Gastroesophageal sphincter (tissue), 4 donors: Measurements from ENCODE around the gene DRGX. TPM values are rescaled to one million over a fixed set of nuclear protein-coding genes. Genes with fewer than 3 reads are reported as not detected.

Source experiments
- ATAC-seq: fragments of 150-250 bp; one replicate; pipeline ENCODE4 v1.9.1; 2016; ENCODE audit warnings: mild to moderate bottlenecking, moderate library complexity
- H3K27ac ChIP-seq, 4 donors: fragments of 200-600 bp; sonication (generic) in 3 of 4; 1 replicate in 3 of 4; 2 replicates in 1 of 4; pipeline ENCODE4 v1.5.1; 2016 to 2019
- H3K27me3 ChIP-seq: fragments of 200-600 bp; sonication (generic); one replicate; pipeline ENCODE4 v1.5.1; 2019
- H3K36me3 ChIP-seq, 2 donors: fragments of 200-600 bp; sonication (generic); one replicate each; pipeline ENCODE4 v1.5.1; 2019; ENCODE audit warnings: control low read depth in 1 of 2
- H3K4me1 ChIP-seq, 3 donors: fragments of 200-600 bp; sonication (generic); 1 replicate in 2 of 3; 2 replicates in 1 of 3; pipeline ENCODE4 v1.5.1; 2016 to 2019; ENCODE audit warnings: control low read depth in 2 of 3
- H3K4me3 ChIP-seq, 2 donors: fragments of 200-600 bp; sonication (generic); one replicate each; pipeline ENCODE4 v1.5.1; 2019; ENCODE audit warnings: mild to moderate bottlenecking in 1 of 2, moderate library complexity in 1 of 2
- H3K9me3 ChIP-seq, 3 donors: fragments of 200-600 bp; sonication (generic); one replicate each; pipeline ENCODE4 v1.5.1; 2017 to 2019; ENCODE audit warnings: control low read depth in 2 of 3
- CTCF ChIP-seq, 4 experiments: fragments of 200-600 bp in 2 of 4; fragments of 450-650 bp in 2 of 4; sonication (generic) in 1 of 4; IDR thresholded peaks; one replicate each; pipeline ENCODE4 v1.5.1; 2017 to 2019; ENCODE audit warnings: antibody characterized with exemption in 4 of 4, mild to moderate bottlenecking in 2 of 4, moderate library complexity in 2 of 4
- EP300 ChIP-seq: sonication (generic); formaldehyde crosslinking; IDR thresholded peaks from one replicate; pipeline ENCODE4 v1.6.1; 2017; ENCODE audit warnings: antibody characterized with exemption, mild to moderate bottlenecking
- POLR2A ChIP-seq, 2 donors: fragments of 450-650 bp; IDR thresholded peaks; one replicate each; pipeline ENCODE4 v1.6.1; 2017; ENCODE audit warnings: antibody characterized with exemption in 2 of 2, mild to moderate bottlenecking in 2 of 2, moderate library complexity in 1 of 2
- POLR2AphosphoS5 ChIP-seq: sonication (generic); formaldehyde crosslinking; IDR thresholded peaks from one replicate; pipeline ENCODE4 v1.6.1; 2017; ENCODE audit warnings: antibody characterized with exemption
- WGBS, 2 donors: methylation state at CpG; one replicate each; pipeline ENCODE4 v1.1.5; 2018; ENCODE audit warnings: low coverage in 1 of 2; 5-methylcytosine and 5-hydroxymethylcytosine counted together
- total RNA-seq, 4 donors: library from RNA; depleted of rRNA; stranded (reverse); fragments of >200 nt; gene quantifications; one replicate each; pipeline ENCODE4 v1.1.0, GENCODE V29; 2016

The DRGX gene
- total RNA-seq, 4 donors from 2014 or later = not detected

DNA sequence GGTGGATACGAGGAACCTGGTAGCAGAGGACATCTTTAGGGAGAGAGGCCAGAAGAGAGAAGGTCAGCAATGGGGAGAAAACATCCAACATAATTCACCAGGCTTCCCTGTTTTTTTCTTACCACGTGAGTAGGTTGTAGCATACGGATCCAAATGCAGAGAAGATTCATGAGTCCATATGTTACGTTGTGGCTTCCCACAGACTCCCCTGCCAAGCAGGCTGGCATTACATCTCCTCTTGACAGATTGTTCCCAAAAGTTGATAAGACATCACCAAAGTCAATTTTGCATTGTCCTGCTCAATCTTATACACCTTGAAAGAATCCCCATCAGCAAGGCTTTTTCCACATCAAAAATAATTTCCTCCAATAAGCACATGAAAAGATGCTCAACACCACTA, 39.7 kb downstream of the DRGX start:
- Histone ChIP-seq H3K4me3 (no peak overlapping the region), H3K27me3 (peaks cover 11% of the 10 kb centered on the region), H3K36me3 (no peaks in the 10 kb centered on the region), H3K4me1 (no peaks in the 10 kb centered on the region), H3K9me3 (peaks cover 0 to 14% (median 0%) of the 10 kb centered on the region in 3 donors), H3K27ac (no peak overlapping the region)
- ATAC-seq = no peak
- 81 to 85% methylated on average over 4 of the region's 4 CpGs for WGBS, 2 donors
- TF ChIP-seq CTCF (IDR thresholded peaks at IDR 0.05) = no peak
- TF ChIP-seq POLR2AphosphoS5 = no peak
- TF ChIP-seq EP300 = no peak
- no peak for TF ChIP-seq POLR2A (IDR thresholded peaks at IDR 0.05)

GRCh38 chr10:49355221-49355620, 40.7 kb downstream of the DRGX start:
- Histone ChIP-seq H3K9me3 (peaks cover 0 to 24% (median 0%) of the 10 kb centered on the region in 3 donors), H3K27me3 (peaks cover 13% of the 10 kb centered on the region), H3K4me3 (no peak overlapping the region), H3K4me1 (no peaks in the 10 kb centered on the region), H3K27ac (no peak overlapping the region), H3K36me3 (no peaks in the 10 kb centered on the region)
- ATAC-seq = no peak
- WGBS, 2 donors = 76 to 90% methylated on average over 2 to 3 of the region's 3 CpGs
- TF ChIP-seq POLR2A (IDR thresholded peaks at IDR 0.05) = no peak

- no peaks in the 10 kb centered on the region for H3K36me3 ChIP-seq
- peaks cover 11% of the 10 kb centered on the region for H3K27me3 ChIP-seq
- no peak for ATAC-seq
- no peak overlapping the region for H3K27ac ChIP-seq
- no peak for TF ChIP-seq EP300
- TF ChIP-seq CTCF (IDR thresholded peaks at IDR 0.05) = no peak
- TF ChIP-seq POLR2AphosphoS5 = no peak
- TF ChIP-seq POLR2A (IDR thresholded peaks at IDR 0.05) = no peak
- peaks cover 0 to 30% (median 0%) of the 10 kb centered on the region in 3 donors for H3K9me3 ChIP-seq
- no peak overlapping the region for H3K4me3 ChIP-seq
- H3K4me1 ChIP-seq = no peaks in the 10 kb centered on the region
- WGBS, 2 donors = no CpG with 5 or more reads among the region's 3 CpGs
Measured at GRCh38 chr10:49354593-49354992, 41.3 kb downstream of the DRGX start.

GRCh38 chr10:49353895-49354566, 41.9 kb downstream of the DRGX start:
- ATAC-seq = no peak
- H3K36me3 ChIP-seq = no peaks in the 10 kb centered on the region
- WGBS, 2 donors = 79 to 81% methylated on average over 4 of the region's 8 CpGs
- no peak overlapping the region for H3K4me3 ChIP-seq
- H3K9me3 ChIP-seq = peaks cover 0 to 36% (median 0%) of the 10 kb centered on the region in 3 donors
- peaks cover 8% of the 10 kb centered on the region for H3K27me3 ChIP-seq
- TF ChIP-seq EP300 = no peak
- TF ChIP-seq POLR2A (IDR thresholded peaks at IDR 0.05) = no peak
- no peak for TF ChIP-seq CTCF (IDR thresholded peaks at IDR 0.05)
- TF ChIP-seq POLR2AphosphoS5 = no peak
- H3K27ac ChIP-seq = no peak overlapping the region
- no peaks in the 10 kb centered on the region for H3K4me1 ChIP-seq

- peaks cover 0 to 39% (median 0%) of the 10 kb centered on the region in 3 donors for H3K9me3 ChIP-seq
- no peak overlapping the region for H3K27ac ChIP-seq
- H3K4me3 ChIP-seq = no peak overlapping the region
- H3K27me3 ChIP-seq = peaks cover 8% of the 10 kb centered on the region
- no peak for ATAC-seq
- TF ChIP-seq POLR2AphosphoS5 (no peak), CTCF (IDR thresholded peaks at IDR 0.05) (no peak), POLR2A (IDR thresholded peaks at IDR 0.05) (no peak), EP300 (no peak)
- H3K36me3 ChIP-seq = no peaks in the 10 kb centered on the region
- no peaks in the 10 kb centered on the region for H3K4me1 ChIP-seq
- 67% methylated on average over 1 of the region's 6 CpGs; no CpG with 5 or more reads in 1 of the 2 donors for WGBS, 2 donors
Measured at GRCh38 chr10:49353026-49353894, 42.6 kb downstream of the DRGX start.
